HG03354 (cell line): ENCODE results near the gene TOB1.
"Not testable (repeated sequence)": the region's sequence is repeated elsewhere in the genome, so short reads cannot be mapped to it uniquely, and the experiment has no call there.

ENCODE experiments used
- ATAC-seq: cut with Tn5 transposase; IDR thresholded peaks from one replicate; pipeline ENCODE4 v1.9.1; 2021; ENCODE audit warnings: mild to moderate bottlenecking; ENCODE audit not compliant: unreplicated experiment, poor library complexity, severe bottlenecking

TOB1 gene

DNA sequence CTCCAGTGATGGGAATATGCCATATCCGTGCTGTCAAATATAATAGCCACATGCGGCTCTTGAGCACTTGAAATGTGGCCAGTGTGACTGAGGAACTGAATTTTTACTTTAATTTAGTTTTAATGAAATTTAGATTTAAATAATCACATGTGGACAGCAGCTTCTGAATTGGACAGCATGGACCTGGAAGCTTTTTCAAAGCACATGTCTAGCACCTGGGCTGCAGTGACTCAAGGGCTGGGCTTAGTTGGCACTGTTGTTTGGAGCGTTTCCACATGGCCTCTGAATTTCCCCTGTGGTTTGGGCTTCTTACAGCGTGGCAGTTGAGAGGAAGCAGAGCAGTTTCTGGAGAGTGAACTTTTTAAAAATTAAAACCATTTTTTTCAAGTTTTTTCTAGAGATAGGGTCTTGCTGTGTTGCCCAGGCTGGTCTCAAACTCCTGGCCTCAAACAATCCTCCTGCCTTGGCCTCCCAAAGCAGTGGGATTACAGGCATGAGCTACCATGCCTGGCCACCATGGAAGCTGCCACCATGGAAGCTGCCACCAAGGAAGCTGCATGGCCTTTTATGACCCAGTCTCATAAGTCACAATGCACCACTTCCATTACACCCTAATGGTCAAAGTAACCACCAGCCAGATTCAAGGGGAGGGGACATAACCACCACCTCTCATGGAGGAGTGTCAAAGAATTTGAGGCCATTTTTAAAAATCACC is 6.7 kb upstream of the TOB1 start:
- no peak for ATAC-seq

- ATAC-seq, result no peak
Observed at GRCh38 chr17:50871898-50872297, 5.7 kb upstream of the TOB1 start.

GRCh38 chr17:50871364-50871763 is 5.2 kb upstream of the TOB1 start:
- no peak for ATAC-seq

DNA sequence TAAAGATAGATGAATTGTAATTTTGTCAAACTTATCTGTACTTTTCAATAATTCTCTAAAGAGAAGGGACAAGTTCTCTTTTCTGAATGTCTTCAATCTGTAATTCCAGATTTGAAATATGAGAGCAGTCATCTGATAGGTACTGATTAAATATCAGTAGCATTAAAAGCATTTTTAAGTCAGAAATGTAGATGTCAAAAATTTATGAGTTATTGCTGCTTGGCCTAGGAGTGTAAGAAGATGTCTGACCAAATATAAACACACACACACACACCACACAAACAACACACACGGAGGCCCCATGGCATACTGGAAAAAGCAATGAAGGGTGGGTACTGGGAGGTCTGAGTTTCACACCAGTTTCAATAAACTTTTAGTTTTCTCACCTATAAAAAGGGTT is 2.4 kb upstream of the TOB1 start:
- no peak for ATAC-seq

GRCh38 chr17:50868140-50868438 is 1.9 kb upstream of the TOB1 start:
- ATAC-seq, result no peak

DNA sequence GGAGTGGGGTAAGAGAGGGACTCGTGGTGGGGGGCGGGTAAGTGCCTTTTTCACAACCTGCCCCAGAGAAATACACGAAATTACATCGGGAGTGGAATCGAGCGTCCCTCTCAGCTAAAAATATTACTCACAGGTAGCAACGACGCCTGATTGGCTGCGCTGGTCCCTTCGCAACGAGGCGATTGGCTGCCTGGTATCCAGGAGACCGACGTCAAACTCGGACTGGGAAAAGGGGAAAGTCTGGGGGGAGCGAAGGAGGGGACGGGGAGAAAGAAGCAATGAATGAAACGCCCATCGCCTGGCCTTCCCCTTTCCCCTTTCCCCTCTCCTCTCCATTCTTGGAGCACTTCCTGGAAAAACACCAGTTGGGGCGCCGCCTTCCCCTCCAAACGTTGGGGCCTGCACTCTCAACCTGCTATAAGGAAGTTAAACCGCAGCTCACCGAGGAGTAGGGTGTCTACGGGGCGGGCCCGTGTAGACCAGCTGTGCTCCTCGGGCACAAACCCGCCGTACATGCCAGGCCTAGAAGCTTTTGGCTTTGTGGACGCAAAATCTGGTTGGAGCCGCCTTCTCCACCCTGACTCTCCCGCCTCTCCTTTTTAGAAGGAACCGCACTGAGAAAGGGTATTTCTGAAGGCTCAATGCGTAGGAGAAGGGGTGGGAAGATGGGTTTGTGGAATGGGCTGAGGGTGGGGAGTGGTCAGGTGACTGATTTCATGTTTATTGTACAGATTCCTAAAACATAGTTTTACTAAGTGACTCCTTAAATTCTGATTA is 1.4 kb upstream of the TOB1 start:
- ATAC-seq, result peak; percentile 39

DNA sequence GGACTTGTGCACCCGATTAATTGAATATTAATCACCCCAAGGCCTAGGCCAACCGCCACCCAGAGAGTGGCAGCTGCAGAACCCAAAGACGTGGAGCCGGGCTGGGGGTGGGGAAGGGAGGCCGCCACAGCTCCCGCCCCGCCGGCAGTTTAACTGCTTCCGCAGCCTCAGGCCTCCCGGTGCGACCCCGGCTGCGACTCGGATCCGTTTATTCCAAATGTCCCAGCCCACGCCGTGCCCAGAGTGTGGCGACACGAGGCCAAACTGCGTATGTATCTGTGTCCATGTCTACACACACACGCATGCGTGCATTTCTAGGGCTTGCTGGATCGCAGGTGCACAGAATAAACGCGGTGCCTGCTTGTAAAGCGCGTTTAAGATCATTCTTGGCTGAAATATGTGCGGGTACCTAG is 802 bp upstream of the TOB1 start:
- peak; percentile 33 for ATAC-seq

DNA sequence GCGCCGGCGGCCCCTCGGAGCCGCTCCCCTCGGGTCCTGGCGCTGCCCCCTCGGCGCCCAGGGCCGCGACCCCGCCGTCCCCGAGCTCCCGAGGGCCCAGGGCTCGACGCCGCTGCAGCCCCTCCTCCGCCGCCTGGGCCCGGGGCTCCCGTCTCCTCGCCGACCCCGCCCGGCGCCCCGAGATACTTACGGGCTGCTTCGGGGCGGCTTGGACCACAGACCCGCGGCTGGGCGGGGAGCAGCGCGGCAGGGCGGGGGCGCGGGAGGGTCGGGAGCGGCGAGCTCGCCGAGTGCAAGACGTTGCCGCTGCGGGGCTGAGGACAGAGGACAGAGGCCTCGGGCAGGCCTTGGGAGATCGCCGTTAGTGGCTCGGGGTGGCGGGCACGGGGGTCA is 290 bp downstream of the TOB1 start:
- peak; percentile 22 for ATAC-seq

DNA sequence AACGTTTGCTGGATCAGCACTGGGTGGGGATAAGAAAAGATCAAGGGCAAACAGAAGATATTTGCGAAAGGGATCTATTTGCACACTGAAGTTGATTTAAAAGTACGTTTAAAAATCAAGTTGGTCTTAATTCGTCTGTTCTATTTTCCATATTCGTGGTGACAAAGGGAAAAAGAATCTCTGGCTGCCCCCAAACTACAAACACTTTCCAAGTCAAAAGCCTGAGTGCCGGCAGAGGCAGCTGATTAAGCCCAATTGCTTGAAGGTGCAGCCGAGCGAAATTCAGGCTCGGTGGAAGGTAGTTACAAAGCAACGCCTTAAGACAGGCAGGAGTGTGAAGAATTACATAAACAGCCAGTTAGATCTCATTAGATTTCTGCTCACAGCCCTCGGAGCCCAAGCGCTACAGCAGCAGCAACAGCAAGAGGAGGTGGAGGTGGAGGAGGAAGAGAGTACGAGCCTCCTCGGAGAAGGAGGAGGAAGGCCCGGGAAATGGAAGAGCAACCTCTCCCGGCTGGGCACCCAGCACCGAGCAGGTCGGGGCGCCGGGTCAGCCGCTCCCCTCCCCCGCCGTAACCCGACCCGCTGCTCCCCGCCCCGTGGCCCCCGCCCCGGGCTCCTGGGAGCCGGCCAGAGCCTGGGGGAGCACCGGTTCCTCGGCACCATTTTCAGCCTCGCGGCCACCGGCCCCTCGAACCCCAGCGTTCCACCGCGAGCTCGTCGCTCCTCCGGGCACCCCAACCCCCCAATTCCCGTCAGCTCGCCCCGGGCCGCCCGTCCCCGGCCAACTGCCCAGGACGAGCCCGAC is 890 bp downstream of the TOB1 start:
- peak; percentile 16 for ATAC-seq

GRCh38 chr17:50864747-50865059 is 1.5 kb downstream of the TOB1 start:
- ATAC-seq, result no peak

GRCh38 chr17:50863931-50864330 is 2.2 kb downstream of the TOB1 start:
- ATAC-seq, result no peak

- ATAC-seq, result no peak
Observed at GRCh38 chr17:50863221-50863843, 2.8 kb downstream of the TOB1 start.

DNA sequence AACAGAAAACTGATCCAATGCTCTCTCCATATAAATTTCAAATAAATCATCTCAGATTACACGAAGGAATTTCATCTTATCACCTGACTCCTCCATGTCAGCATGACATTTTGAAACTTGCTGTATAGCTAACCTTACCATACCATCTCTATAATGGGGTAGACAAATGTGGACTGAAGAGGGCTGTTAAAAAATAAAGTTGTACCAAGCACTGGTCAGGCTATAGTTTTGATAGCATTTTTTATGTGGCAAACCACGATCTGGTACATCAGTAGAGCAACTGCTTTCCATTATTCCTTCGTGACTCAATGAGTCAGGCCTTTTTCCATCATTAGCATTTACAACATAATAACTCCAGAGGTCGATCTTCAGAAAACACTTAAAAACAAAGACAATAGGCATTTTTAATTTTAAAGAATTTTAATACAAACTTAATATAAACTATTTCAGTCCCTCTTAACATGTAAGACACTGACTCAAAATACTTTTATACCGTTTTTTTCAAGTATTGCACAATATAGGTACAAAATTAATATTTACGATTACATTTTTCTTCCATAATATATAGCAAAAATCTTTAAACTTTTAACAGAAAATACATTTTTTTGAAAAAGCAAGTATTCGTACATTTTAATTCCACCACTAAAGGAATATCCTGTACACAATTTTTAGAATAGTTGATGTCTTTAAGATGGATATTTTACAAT is 4.2 kb downstream of the TOB1 start:
- no peak for ATAC-seq

- no peak for ATAC-seq
Observed at GRCh38 chr17:50861334-50861676, 4.8 kb downstream of the TOB1 start.

- not testable (repeated sequence) for ATAC-seq
Observed at GRCh38 chr17:50859727-50860126, 6.4 kb downstream of the TOB1 start.

GRCh38 chr17:50858486-50859225 is 7.5 kb downstream of the TOB1 start:
- no peak for ATAC-seq

- no peak for ATAC-seq
Observed at GRCh38 chr17:50856431-50856830, 9.7 kb downstream of the TOB1 start.

DNA sequence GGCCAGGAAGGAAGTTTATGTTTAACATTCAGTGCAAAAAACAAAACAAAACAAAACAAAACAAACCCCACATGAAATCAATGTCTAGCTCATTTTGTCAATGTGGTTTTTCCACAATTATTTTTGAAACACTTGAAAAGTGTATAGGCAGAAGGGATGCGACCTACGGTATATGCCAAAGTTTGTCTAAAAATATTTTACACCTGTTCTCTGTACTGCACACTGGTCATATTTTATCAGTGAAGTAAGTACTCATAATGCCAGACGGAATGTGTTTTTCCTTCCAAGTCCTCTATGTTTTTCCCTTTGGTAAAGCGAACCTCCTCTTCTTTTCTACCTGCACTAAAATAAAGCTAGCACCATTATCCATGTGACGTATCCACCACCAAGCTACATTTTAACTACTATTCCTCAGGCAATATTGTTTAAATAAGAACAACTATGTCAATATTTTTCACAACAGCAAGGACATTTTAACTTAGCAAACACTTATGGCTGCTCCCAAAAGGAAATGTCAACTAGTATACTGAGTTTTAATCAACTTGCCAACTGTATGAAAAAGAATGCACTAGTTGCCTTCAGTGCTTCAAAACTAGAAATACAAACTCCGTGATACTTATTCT is 10.3 kb downstream of the TOB1 start:
- ATAC-seq, result no peak

DNA sequence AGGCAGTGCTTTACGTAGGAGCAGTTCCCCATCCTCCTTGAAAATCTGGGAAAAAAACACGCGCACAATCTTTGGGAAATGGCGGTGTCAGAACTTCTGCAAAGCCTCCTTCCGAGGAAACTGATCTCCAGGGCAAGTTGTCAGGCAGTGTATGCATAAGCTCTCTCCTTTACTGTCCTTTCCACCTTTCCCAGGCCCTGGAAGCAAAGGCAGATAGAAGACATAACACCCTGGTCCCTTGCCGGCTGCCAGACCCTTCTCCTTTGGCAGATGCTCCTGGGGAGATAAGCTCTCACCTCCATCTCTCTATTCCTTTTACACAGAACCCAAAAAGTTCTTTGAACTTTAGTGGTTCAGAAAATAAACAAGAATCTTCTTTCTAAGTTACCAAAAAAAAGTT is 12.4 kb downstream of the TOB1 start:
- ATAC-seq, result no peak
